ENCODE data around the gene THOP1. TPM values are rescaled to one million over a fixed set of nuclear protein-coding genes. Genes with fewer than 3 reads are reported as not detected.
A peak's percentile ranks its signal among the peaks of the same experiment; 100 is the strongest.

THOP1 gene
- total RNA-seq, 1 experiment from 2014 or later: 221 TPM

GRCh38 chr19:2751438-2751830, 33.9 kb upstream of the THOP1 start:
- H3K36me3 ChIP-seq (ENCODE audit: low read depth, low read length): no peaks in the 10 kb centered on the region; the same call in 1 of the 2 replicates
- ATAC-seq: no peak
- POLR2A ChIA-PET (ENCODE audit: unreplicated experiment): no interaction called here
- no peaks in the 10 kb centered on the region for H3K79me2 ChIP-seq (ENCODE audit: low read length)
- no peaks in the 10 kb centered on the region for H3K9me3 ChIP-seq (ENCODE audit: low read length)
- no peak overlapping the region for H3K9ac ChIP-seq (ENCODE audit: low read length)
- intact Hi-C loops (cut with micrococcal nuclease): no loop called here
- no peak overlapping the region for H3K4me2 ChIP-seq (ENCODE audit: low read length)
- H3F3A ChIP-seq (ENCODE audit: low read length, unreplicated experiment): no peaks in the 10 kb centered on the region
- no peaks in the 10 kb centered on the region for H4K20me1 ChIP-seq (ENCODE audit: low read length)
- H3K27ac ChIP-seq (ENCODE audit: low read length): no peak overlapping the region
- CTCF ChIA-PET: no interaction called here
- BruUV-seq (replicated peaks): no TSS peak
- H3K27me3 ChIP-seq (ENCODE audit: low read length): no peaks in the 10 kb centered on the region
- TF ChIP-seq EZH2phosphoT487 (IDR thresholded peaks at IDR 0.05; ENCODE audit: borderline replicate concordance, low read length) (no peak), EZH2 (IDR thresholded peaks at IDR 0.05; ENCODE audit: low read length, unreplicated experiment) (no peak), CTCF (conservative IDR thresholded peaks at IDR 0.05; ENCODE audit: low read depth, low read length) (no peak)
- no peak overlapping the region for H3K4me3 ChIP-seq (ENCODE audit: low read length)
- H3K9me2 ChIP-seq (replicated peaks; ENCODE audit: low read length): no peaks in the 10 kb centered on the region
- H2AFZ ChIP-seq (ENCODE audit: low read length): no peak overlapping the region
- no peak for DNase-seq
- no peaks in the 10 kb centered on the region for H3K4me1 ChIP-seq (ENCODE audit: insufficient read depth, low read length)

- Histone ChIP-seq H3K79me2 (ENCODE audit: low read length) (no peaks in the 10 kb centered on the region), H3F3A (ENCODE audit: low read length, unreplicated experiment) (no peaks in the 10 kb centered on the region), H3K9me3 (ENCODE audit: low read length) (no peaks in the 10 kb centered on the region), H2AFZ (ENCODE audit: low read length) (no peak overlapping the region), H3K4me1 (ENCODE audit: insufficient read depth, low read length) (no peaks in the 10 kb centered on the region), H3K4me2 (ENCODE audit: low read length) (no peak overlapping the region), H3K9me2 (replicated peaks; ENCODE audit: low read length) (no peaks in the 10 kb centered on the region), H3K9ac (ENCODE audit: low read length) (no peak overlapping the region), H3K27me3 (ENCODE audit: low read length) (no peaks in the 10 kb centered on the region), H3K27ac (ENCODE audit: low read length) (no peak overlapping the region), H3K36me3 (ENCODE audit: low read depth, low read length) (no peaks in the 10 kb centered on the region; the same call in 1 of the 2 replicates), H4K20me1 (ENCODE audit: low read length) (no peaks in the 10 kb centered on the region), H3K4me3 (ENCODE audit: low read length) (no peak overlapping the region)
- DNase-seq: no peak
- no peak for TF ChIP-seq EZH2 (IDR thresholded peaks at IDR 0.05; ENCODE audit: low read length, unreplicated experiment)
- TF ChIP-seq CTCF (conservative IDR thresholded peaks at IDR 0.05; ENCODE audit: low read depth, low read length): no peak
- TSS peak; percentile 13 for BruUV-seq (replicated peaks)
- intact Hi-C loops (cut with micrococcal nuclease): no loop called here
- ChIA-PET POLR2A (ENCODE audit: unreplicated experiment) (no interaction called here), CTCF (no interaction called here)
- no peak for ATAC-seq
Observed at GRCh38 chr19:2754659-2755447, 30.4 kb upstream of the THOP1 start.

- no peak for DNase-seq
- no peaks in the 10 kb centered on the region for H3K9me3 ChIP-seq (ENCODE audit: low read length)
- H3K36me3 ChIP-seq (ENCODE audit: low read depth, low read length): no peaks in the 10 kb centered on the region; the same call in 1 of the 2 replicates
- H3K9ac ChIP-seq (ENCODE audit: low read length): no peak overlapping the region
- intact Hi-C loops (cut with micrococcal nuclease): no loop called here
- H2AFZ ChIP-seq (ENCODE audit: low read length): no peak overlapping the region
- TF ChIP-seq EZH2 (IDR thresholded peaks at IDR 0.05; ENCODE audit: low read length, unreplicated experiment): no peak
- no peak for TF ChIP-seq EZH2phosphoT487 (IDR thresholded peaks at IDR 0.05; ENCODE audit: borderline replicate concordance, low read length)
- no peak for TF ChIP-seq CTCF (conservative IDR thresholded peaks at IDR 0.05; ENCODE audit: low read depth, low read length)
- no peaks in the 10 kb centered on the region for H3F3A ChIP-seq (ENCODE audit: low read length, unreplicated experiment)
- H3K4me3 ChIP-seq (ENCODE audit: low read length): no peak overlapping the region
- H3K4me1 ChIP-seq (ENCODE audit: insufficient read depth, low read length): no peaks in the 10 kb centered on the region
- BruUV-seq (replicated peaks): no TSS peak
- ATAC-seq: no peak
- no peak overlapping the region for H3K4me2 ChIP-seq (ENCODE audit: low read length)
- no peak overlapping the region for H3K27ac ChIP-seq (ENCODE audit: low read length)
- H3K79me2 ChIP-seq (ENCODE audit: low read length): no peaks in the 10 kb centered on the region
- POLR2A ChIA-PET (ENCODE audit: unreplicated experiment): no interaction called here
- CTCF ChIA-PET: no interaction called here
- no peaks in the 10 kb centered on the region for H3K27me3 ChIP-seq (ENCODE audit: low read length)
- no peaks in the 10 kb centered on the region for H4K20me1 ChIP-seq (ENCODE audit: low read length)
- no peaks in the 10 kb centered on the region for H3K9me2 ChIP-seq (replicated peaks; ENCODE audit: low read length)
Observed at GRCh38 chr19:2755448-2755705, 29.9 kb upstream of the THOP1 start.
